ENCODE results near the gene UBE2K.
"Not testable (repeated sequence)": the region's sequence is repeated elsewhere in the genome, so short reads cannot be mapped to it uniquely, and the experiment has no call there.

UBE2K gene

GRCh38 chr4:39698424-39699009 lies 581 bp downstream of the UBE2K start:
- DNase-seq, result no peak

- DNase-seq, result no peak
Observed at GRCh38 chr4:39699687-39700409, 1.9 kb downstream of the UBE2K start.

DNA sequence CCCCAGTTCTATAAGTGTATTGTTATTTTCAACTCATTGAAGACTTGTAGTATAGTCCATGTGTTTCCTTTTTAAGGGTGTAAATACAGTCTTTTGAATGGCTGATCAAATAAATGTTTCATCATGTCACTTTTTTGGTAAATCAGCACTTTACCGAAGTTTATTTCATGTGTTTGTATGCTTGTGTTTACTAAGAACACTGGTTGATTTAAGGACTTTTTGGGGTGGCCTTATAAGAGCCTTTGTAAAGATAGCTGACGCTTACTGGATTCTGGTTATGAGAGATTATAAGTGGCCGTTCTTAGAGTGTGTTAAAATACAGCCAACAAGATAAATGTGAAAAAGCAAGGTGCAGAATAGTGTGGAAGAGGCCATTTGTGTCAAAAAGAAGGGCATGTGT lies 2.6 kb downstream of the UBE2K start:
- DNase-seq, result no peak

DNA sequence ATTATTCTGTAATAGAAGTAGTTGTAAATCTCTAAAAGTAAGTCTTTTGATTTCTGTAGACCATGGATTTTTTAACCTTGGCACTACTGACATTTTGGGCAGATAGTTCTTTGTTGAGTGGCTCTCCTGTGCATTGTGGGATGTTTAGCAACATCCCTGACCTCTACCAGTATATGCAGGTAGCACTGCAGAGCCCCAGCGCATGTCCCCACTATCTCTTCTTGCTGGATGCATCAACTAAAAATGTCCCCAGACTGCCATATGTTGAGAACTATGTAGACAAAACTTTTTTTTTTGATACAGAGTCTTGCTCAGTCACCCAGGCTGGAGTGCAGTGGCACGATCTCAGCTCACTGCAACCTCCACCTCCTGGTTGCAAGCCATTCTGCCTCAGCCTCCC lies 4.8 kb downstream of the UBE2K start:
- DNase-seq, result no peak

DNA sequence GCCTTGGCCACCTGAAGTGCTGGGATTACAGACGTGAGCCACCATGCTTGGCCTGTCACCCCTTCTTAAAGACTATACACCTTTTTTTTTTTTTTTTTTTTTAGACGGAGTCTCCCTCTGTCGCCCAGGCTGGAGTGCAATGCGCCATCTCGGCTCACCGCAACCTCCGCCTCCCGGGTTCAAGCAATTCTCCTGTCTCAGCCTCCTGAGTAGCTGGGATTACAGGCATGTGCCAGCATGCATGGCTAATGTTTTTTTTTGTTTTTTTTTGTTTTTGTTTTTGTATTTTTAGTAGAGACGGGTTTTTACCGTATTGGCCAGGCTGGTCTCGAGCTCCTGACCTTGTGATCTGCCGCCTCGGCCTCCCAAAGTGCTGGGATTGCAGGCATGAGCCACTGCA lies 6.9 kb downstream of the UBE2K start:
- DNase-seq, result not testable (repeated sequence)

- DNase-seq, result no peak
Observed at GRCh38 chr4:39706334-39706733, 8.4 kb downstream of the UBE2K start.

- DNase-seq, result no peak
Observed at GRCh38 chr4:39706741-39707511, 9.0 kb downstream of the UBE2K start.

DNA sequence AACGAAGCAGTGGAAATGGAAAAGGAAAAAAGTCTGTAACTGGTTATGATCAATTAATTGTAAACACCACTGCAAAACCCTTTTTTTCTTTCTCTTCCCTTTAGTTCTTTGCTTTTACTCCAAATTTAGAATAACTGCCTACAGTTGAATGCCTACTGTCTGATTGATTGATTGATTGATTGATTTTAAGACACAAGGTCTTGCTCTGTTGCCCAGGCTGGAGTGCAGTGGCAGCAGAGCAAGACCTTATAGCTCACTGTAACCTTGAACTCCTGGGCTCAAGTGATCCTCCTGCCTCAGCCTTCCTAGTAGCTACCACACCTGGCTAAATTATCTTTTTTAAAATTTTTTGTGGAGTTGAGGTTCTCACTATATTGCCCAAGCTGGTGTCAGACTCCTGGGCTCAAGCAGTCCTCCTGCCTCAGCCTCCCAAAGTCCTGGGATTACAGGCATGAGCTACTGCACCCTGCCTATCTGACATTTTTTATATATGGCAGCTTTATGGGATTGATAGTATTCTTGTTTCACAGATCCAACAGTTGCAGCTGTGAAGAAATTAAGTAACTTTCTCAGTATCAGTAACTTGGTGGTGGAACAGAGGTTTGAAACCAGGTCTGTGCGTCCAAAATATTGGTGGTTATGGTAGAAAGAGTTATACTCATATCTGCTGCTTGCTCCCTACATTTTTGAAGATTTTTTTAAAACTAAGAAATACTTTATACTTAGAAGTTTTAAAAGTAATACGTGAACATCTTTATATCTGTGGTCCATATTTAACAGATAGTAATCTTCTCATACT lies 12.4 kb downstream of the UBE2K start:
- no peak for DNase-seq

- no peak for DNase-seq
Observed at GRCh38 chr4:39712819-39713607, 15.1 kb downstream of the UBE2K start.

- no peak for DNase-seq
Observed at GRCh38 chr4:39713691-39714090, 15.8 kb downstream of the UBE2K start.

DNA sequence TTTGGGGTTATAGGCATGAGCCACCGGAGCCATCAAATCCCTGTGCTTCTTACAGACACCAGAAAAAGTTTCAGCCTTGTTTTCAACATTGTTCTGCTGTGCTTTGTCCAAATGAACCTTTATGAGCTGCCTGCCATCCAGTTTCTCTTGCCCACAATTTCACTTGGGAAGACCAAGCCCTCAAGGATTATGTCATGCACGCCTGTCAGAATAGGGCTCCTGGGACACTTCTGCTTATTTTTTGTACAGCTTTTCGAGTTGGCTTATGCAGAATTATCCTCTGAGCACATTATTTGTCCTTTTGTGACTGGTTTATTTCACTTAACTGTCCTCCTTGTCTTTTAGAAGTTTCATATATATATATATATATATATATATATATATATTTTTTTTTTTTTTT lies 16.2 kb downstream of the UBE2K start:
- DNase-seq, result no peak

GRCh38 chr4:39715788-39716187 lies 17.9 kb downstream of the UBE2K start:
- DNase-seq, result no peak

- DNase-seq, result no peak
Observed at GRCh38 chr4:39716356-39716755, 18.4 kb downstream of the UBE2K start.

- not testable (repeated sequence) for DNase-seq
Observed at GRCh38 chr4:39717743-39718142, 19.8 kb downstream of the UBE2K start.

DNA sequence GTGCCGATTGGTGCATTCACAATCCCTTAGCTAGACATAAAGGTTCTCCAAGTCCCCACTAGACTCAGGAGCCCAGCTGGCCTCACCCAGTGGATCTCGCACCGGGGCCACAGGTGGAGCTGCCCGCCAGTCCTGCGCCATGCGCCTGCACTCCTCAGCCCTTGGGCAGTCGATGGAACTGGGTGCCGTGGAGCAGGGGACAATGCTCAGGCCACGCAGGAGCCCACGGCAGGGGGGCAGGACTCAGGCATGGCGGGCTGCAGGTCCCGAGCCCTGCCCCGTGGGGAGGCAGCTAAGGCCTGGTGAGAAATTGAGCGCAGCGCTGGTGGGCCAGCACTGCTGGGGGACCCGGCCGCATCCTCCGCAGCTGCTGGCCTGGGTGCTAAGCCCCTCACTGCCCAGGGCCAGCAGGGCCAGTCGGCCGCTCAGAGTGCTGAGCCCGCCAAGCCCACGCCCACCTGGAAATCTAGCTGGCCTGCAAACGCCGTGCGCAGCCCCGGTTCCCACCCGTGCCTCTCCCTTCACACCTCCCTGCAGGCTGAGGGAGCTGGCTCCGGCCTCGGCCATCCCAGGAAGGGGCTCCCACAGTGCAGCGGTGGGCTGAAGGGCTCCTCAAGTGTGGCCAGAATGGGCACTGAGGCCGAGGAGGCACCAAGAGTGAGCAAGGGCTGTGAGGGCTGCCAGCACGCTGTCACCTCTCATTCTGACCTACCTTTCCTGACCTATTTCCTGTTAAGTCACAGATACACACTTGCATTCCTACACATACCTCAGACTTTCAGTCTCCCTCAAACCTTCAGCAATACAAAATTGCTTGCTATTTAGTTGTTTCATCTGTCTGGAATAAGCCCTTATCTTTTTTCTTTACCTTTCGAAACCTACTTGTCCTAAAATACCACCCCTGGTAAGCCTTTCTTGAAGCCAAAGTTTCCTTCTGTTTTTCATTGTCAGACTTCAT lies 20.7 kb downstream of the UBE2K start:
- DNase-seq, result no peak

- DNase-seq, result no peak
Observed at GRCh38 chr4:39719804-39720580, 22.1 kb downstream of the UBE2K start.

- DNase-seq, result not testable (repeated sequence)
Observed at GRCh38 chr4:39721273-39721672, 23.3 kb downstream of the UBE2K start.

DNA sequence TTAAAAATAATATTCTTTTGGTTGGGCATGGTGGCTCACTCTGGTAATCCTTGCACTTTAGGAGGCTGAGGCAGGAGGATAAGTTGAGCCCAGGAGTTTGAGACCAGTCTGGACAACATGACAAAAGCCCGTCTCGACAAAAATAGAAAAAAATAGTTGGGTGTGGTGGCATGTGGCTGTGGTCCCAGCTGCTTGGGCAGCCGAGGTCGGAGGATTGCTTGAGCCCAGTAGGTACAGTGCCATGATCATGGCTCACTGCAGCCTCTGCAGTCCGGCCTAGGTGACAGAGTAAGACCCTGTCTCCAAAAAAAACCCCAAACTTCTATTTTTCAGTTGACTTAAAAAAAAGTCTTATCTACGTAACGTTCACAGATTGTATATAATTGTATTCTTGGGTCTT lies 23.9 kb downstream of the UBE2K start:
- DNase-seq, result no peak

- DNase-seq, result no peak
Observed at GRCh38 chr4:39729557-39729956, 31.6 kb downstream of the UBE2K start.

DNA sequence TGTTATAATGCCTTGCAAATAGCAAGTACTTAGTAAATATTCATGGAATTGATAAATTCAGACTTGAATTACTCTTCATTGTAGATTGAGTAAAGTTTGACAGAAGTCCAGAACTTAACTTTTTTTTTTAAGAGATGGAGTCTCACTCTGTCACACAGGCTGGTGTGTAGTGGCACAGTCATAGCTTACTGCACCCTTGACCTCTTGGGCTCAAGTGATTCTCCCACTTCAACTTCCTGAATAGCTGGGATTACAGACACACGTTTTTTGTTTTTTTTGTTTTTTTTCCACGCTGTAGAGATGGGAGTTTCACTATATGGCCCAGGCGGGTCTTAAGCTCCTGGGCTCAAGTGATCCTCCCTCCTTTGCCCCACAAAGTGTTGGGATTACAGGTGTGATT lies 32.1 kb downstream of the UBE2K start:
- DNase-seq, result no peak
